Colonic mucosa (tissue), 4 donors: Measurements from ENCODE around the gene ARHGAP10. TPM values are rescaled to one million over a fixed set of nuclear protein-coding genes. Genes with fewer than 3 reads are reported as not detected.

Experiments
- DNase-seq: peaks from one replicate; pipeline ENCODE4 v3.0.0-alpha.2; 2020
- H3K27ac ChIP-seq: fragments of 200-600 bp; one replicate; pipeline ENCODE4 v1.8.0; 2021
- H3K27me3 ChIP-seq: fragments of 200-600 bp; one replicate; pipeline ENCODE4 v1.8.0; 2021
- H3K36me3 ChIP-seq: fragments of 200-600 bp; one replicate; pipeline ENCODE4 v1.8.0; 2021
- H3K4me1 ChIP-seq: fragments of 200-600 bp; one replicate; pipeline ENCODE4 v1.8.0; 2021; ENCODE audit warnings: mild to moderate bottlenecking
- H3K4me3 ChIP-seq: fragments of 200-600 bp; one replicate; pipeline ENCODE4 v1.8.0; 2021
- H3K9ac ChIP-seq, 2 donors: one replicate each; pipeline ENCODE4 v1.7.0; 2013; ENCODE audit warnings: control low read depth in 2 of 2, low read depth in 2 of 2, low read length in 2 of 2
- H3K9me3 ChIP-seq: fragments of 200-600 bp; one replicate; pipeline ENCODE4 v1.8.0; 2021
- CTCF ChIP-seq: fragments of 200-600 bp; IDR thresholded peaks from one replicate; pipeline ENCODE4 v1.8.0; 2022; ENCODE audit warnings: antibody characterized with exemption, mild to moderate bottlenecking
- intact Hi-C: fragments of 100-400 bp; cut with DNase I; formaldehyde crosslinking; loops from one replicate; pipeline ENCODE4 v1.14.1; 2022
- total RNA-seq, 2 donors: library from RNA; stranded (reverse); fragmentation: NEBNext Ultra II Directional in 1 of 2; extraction: Animal tissue kit (Norgen Biotek cat#: 25700) in 1 of 2; gene quantifications; one replicate each; pipeline ENCODE4 v1.2.1, GENCODE V29; 2021
- donor health status: healthy.
- donor health status: DM: no; HTN: no; CAD: no.
- donor health status: DM: no; HTN: no; CAD: no.

ARHGAP10 gene
- total RNA-seq, 2 donors from 2014 or later, result 4.4 to 7.1 TPM

GRCh38 chr4:148097801-148098200 lies 365.9 kb downstream of the ARHGAP10 start:
- DNase-seq, result no peak
- H3K4me3 ChIP-seq, result no peak overlapping the region
- H3K27ac ChIP-seq, result no peak overlapping the region
- TF ChIP-seq CTCF, result no peak
- H3K9me3 ChIP-seq, result no peaks in the 10 kb centered on the region
- no peaks in the 10 kb centered on the region for H3K4me1 ChIP-seq
- intact Hi-C loops, result no loop called here
- H3K36me3 ChIP-seq, result no peaks in the 10 kb centered on the region
- no peak overlapping the region for H3K9ac ChIP-seq
- H3K27me3 ChIP-seq, result no peaks in the 10 kb centered on the region

- intact Hi-C loops, result no loop called here
- no peaks in the 10 kb centered on the region for H3K4me1 ChIP-seq
- no peaks in the 10 kb centered on the region for H3K36me3 ChIP-seq
These were observed 369.3 kb downstream of the ARHGAP10 start for GRCh38 chr4:148101235-148101634.

GRCh38 chr4:148101790-148102189 lies 369.9 kb downstream of the ARHGAP10 start:
- intact Hi-C loops, result no loop called here
- H3K27me3 ChIP-seq, result no peaks in the 10 kb centered on the region
- H3K9ac ChIP-seq, result no peak overlapping the region
- no peaks in the 10 kb centered on the region for H3K36me3 ChIP-seq
- no peak for TF ChIP-seq CTCF
- no peak overlapping the region for H3K4me3 ChIP-seq
- no peak overlapping the region for H3K27ac ChIP-seq
- H3K4me1 ChIP-seq, result no peaks in the 10 kb centered on the region
- no peaks in the 10 kb centered on the region for H3K9me3 ChIP-seq
- DNase-seq, result no peak

More at GRCh38 chr4:148101235-148101634, 369.3 kb downstream of the ARHGAP10 start:
- Histone ChIP-seq H3K4me3 (no peak overlapping the region), H3K27ac (no peak overlapping the region), H3K27me3 (no peaks in the 10 kb centered on the region), H3K9me3 (no peaks in the 10 kb centered on the region), H3K9ac (no peak overlapping the region)
- DNase-seq, result no peak
- TF ChIP-seq CTCF, result no peak

GRCh38 chr4:148103597-148104355 lies 371.9 kb downstream of the ARHGAP10 start:
- intact Hi-C loops, result no loop called here
- H3K9ac ChIP-seq, result no peak overlapping the region
- H3K9me3 ChIP-seq, result no peaks in the 10 kb centered on the region
- H3K27ac ChIP-seq, result no peak overlapping the region
- no peaks in the 10 kb centered on the region for H3K27me3 ChIP-seq
- no peak for DNase-seq
- no peaks in the 10 kb centered on the region for H3K4me1 ChIP-seq
- no peak overlapping the region for H3K4me3 ChIP-seq
- no peaks in the 10 kb centered on the region for H3K36me3 ChIP-seq
- no peak for TF ChIP-seq CTCF

GRCh38 chr4:148108766-148109165 lies 376.9 kb downstream of the ARHGAP10 start:
- no peaks in the 10 kb centered on the region for H3K9me3 ChIP-seq
- H3K27me3 ChIP-seq, result no peaks in the 10 kb centered on the region
- intact Hi-C loops, result no loop called here
- no peak for DNase-seq
- H3K27ac ChIP-seq, result no peak overlapping the region
- no peak for TF ChIP-seq CTCF
- H3K9ac ChIP-seq, result no peak overlapping the region
- no peak overlapping the region for H3K4me3 ChIP-seq
- H3K4me1 ChIP-seq, result no peaks in the 10 kb centered on the region
- H3K36me3 ChIP-seq, result no peaks in the 10 kb centered on the region
